MCF 10A (cell line): ENCODE results near the gene INPP5E. TPM values are rescaled to one million over a fixed set of nuclear protein-coding genes. Genes with fewer than 3 reads are reported as not detected.

Source experiments
- BruUV-seq: library from RNA; stranded (reverse); fragments of 400-500 nt; replicated peaks from 2 replicates; lab custom pipeline; 2021; lab: Mats Ljungman, UMichigan
- CTCF ChIA-PET: fragments of 300-600 bp; sonication (Branson Sonifier 250); formaldehyde crosslinking; extraction: SDS; loops from one replicate; lab custom pipeline; 2021; ENCODE audit warnings: antibody characterized with exemption, inconsistent platforms; lab: Yijun Ruan, JAX
- POLR2A ChIA-PET: fragments of 300-600, 350-650 bp; sonication (Branson Sonifier 250); formaldehyde crosslinking; extraction: SDS; loops from one replicate; lab custom pipeline; 2020; ENCODE audit warnings: antibody characterized with exemption, inconsistent platforms; lab: Yijun Ruan, JAX
- DNase-seq: peaks from one replicate; pipeline ENCODE4 v3.0.0-alpha.2; 2018; ENCODE audit not compliant: unreplicated experiment
- H3K27ac Mint-ChIP-seq: one replicate; pipeline ENCODE4 v1.8.0; 2022; ENCODE audit warnings: mild to moderate bottlenecking, low read depth, mixed read lengths; ENCODE audit not compliant: unreplicated experiment
- H3K27me3 Mint-ChIP-seq: one replicate; pipeline ENCODE4 v1.8.0; 2022; ENCODE audit warnings: mixed read lengths; ENCODE audit not compliant: insufficient read depth, unreplicated experiment
- H3K36me3 Mint-ChIP-seq: one replicate; pipeline ENCODE4 v1.8.0; 2022; ENCODE audit warnings: mild to moderate bottlenecking, moderate library complexity, mixed read lengths; ENCODE audit not compliant: insufficient read depth, unreplicated experiment
- H3K4me1 Mint-ChIP-seq: one replicate; pipeline ENCODE4 v1.8.0; 2022; ENCODE audit warnings: mixed read lengths; ENCODE audit not compliant: insufficient read depth, unreplicated experiment
- H3K4me3 Mint-ChIP-seq: one replicate; pipeline ENCODE4 v1.8.0; 2022; ENCODE audit warnings: mild to moderate bottlenecking, moderate library complexity, mixed read lengths; ENCODE audit not compliant: unreplicated experiment
- H3K9me3 Mint-ChIP-seq: one replicate; pipeline ENCODE4 v1.8.0; 2022; ENCODE audit warnings: mixed read lengths; ENCODE audit not compliant: unreplicated experiment
- intact Hi-C: fragments of 100-400 bp; cut with micrococcal nuclease; formaldehyde crosslinking; loops from 2 replicates; pipeline ENCODE4 v1.14.1; 2022
- total RNA-seq: library from RNA; stranded (reverse); gene quantifications from 2 replicates; pipeline ENCODE4 v1.2.3, GENCODE V29; 2022
- TF ChIP-seq, protein P1 (sequence below): fragments of 200-600 bp; IDR thresholded peaks from one replicate; pipeline ENCODE4 v1.8.0; 2022; ENCODE audit warnings: antibody characterized with exemption, mild to moderate bottlenecking; ENCODE audit not compliant: unreplicated experiment

The INPP5E gene
- total RNA-seq, 1 experiment from 2014 or later = 16.3 TPM

DNA sequence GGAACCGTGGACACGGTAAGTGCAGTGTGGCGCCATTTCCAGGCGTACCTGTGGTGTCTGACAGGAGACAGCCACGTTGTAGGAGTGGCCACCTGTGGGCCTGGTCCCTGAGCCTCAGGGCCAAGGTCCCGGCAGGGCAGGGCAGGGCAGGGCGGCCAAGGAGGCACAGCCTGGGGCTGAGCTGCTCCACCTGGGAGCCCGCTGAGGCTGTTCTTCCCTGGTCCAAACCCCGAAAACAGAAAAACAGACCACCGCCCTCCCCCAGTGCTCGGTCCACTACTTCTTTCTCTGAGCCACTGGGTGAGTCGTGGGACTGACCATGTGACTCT is 20.6 kb downstream of the INPP5E start:
- peaks cover 92% of the 10 kb centered on the region for H3K36me3 Mint-ChIP-seq
- H3K9me3 Mint-ChIP-seq = no peaks in the 10 kb centered on the region
- CTCF ChIA-PET = interaction anchor here (0.7 kb wide), 2 partner anchors 206 to 509 kb away, joined by 3 read pairs; no protein-coding TSS in a partner anchor
- no peaks in the 10 kb centered on the region for H3K4me1 Mint-ChIP-seq
- intact Hi-C loops = no loop called here
- no peaks in the 10 kb centered on the region for H3K27me3 Mint-ChIP-seq
- POLR2A ChIA-PET = interaction anchor here (1.6 kb wide), 1 partner anchor 8 kb away, joined by 8 read pairs; the partner anchor contains the start of genes ENTR1 and PMPCA
- no peak overlapping the region for H3K4me3 Mint-ChIP-seq
- H3K27ac Mint-ChIP-seq = no peak overlapping the region
- TF ChIP-seq, protein P1, sequence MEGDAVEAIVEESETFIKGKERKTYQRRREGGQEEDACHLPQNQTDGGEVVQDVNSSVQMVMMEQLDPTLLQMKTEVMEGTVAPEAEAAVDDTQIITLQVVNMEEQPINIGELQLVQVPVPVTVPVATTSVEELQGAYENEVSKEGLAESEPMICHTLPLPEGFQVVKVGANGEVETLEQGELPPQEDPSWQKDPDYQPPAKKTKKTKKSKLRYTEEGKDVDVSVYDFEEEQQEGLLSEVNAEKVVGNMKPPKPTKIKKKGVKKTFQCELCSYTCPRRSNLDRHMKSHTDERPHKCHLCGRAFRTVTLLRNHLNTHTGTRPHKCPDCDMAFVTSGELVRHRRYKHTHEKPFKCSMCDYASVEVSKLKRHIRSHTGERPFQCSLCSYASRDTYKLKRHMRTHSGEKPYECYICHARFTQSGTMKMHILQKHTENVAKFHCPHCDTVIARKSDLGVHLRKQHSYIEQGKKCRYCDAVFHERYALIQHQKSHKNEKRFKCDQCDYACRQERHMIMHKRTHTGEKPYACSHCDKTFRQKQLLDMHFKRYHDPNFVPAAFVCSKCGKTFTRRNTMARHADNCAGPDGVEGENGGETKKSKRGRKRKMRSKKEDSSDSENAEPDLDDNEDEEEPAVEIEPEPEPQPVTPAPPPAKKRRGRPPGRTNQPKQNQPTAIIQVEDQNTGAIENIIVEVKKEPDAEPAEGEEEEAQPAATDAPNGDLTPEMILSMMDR = no peak
- BruUV-seq = no TSS peak
- no peak for DNase-seq

DNA sequence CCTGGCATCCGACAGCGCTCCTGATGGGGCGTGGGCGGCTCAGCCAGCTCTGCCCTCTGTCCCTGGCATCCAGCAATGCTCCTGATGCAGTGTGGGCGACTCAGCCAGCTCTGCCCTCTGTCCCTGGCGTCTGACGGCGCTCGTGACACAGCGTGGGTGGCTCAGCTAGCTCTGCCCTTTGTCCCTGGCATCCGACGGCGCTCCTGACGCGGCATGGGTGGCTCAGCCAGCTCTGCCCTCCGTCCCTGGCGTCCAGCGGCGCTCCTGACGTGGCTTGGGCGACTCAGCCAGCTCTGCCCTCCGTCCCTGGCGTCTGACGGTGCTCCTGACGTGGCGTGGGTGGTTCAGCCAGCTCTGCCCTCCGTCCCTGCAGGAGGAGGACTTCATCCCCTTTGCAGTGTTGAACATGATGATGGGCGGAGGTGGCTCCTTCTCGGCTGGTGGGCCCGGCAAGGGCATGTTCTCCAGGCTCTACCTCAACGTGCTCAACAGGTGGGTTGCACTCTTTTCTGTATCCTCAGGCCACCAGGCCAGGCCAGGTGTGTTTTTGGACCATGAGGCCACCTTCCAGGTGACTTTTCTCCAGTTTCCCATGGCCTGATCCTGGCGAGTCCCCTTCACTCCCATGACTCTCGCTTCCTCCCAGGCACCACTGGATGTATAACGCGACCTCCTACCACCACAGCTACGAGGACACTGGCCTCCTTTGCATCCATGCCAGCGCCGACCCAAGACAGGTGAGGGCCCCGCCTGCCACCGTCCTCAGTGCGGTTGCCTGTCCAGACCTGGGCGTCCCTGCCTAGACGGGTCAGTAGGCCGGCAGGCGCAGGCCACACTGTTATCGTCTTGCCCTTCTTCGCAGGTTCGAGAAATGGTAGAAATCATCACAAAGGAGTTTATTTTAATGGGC is 21.2 kb downstream of the INPP5E start:
- intact Hi-C loops = no loop called here
- TF ChIP-seq, protein P1 = no peak
- no TSS peak for BruUV-seq
- H3K4me3 Mint-ChIP-seq = no peak overlapping the region
- H3K27ac Mint-ChIP-seq = no peak overlapping the region
- ChIA-PET CTCF (interaction anchor here (0.8 kb wide), 1 partner anchor 22 kb away, joined by 3 read pairs; no protein-coding TSS in a partner anchor), POLR2A (interaction anchor here (1.6 kb wide), 1 partner anchor 8 kb away, joined by 8 read pairs; the partner anchor contains the start of genes ENTR1 and PMPCA)
- H3K9me3 Mint-ChIP-seq = no peaks in the 10 kb centered on the region
- H3K27me3 Mint-ChIP-seq = no peaks in the 10 kb centered on the region
- H3K4me1 Mint-ChIP-seq = no peaks in the 10 kb centered on the region
- no peak for DNase-seq
- H3K36me3 Mint-ChIP-seq = peaks cover 92% of the 10 kb centered on the region

DNA sequence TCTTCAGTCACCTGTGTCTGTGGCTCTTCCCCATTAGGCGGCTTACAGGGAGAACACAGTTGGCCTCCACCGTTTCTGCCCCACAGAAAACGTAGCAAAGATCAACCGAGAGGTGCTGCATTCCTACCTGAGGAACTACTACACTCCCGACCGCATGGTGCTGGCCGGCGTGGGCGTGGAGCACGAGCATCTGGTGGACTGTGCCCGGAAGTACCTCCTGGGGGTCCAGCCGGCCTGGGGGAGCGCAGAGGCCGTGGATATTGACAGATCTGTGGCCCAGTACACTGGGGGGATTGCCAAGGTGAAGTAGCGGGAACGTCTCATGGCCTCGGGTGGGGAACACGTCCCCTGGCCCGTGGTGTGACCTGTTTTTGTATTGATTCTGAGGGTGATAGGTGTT is 22.7 kb downstream of the INPP5E start:
- TF ChIP-seq, protein P1 = no peak

DNA sequence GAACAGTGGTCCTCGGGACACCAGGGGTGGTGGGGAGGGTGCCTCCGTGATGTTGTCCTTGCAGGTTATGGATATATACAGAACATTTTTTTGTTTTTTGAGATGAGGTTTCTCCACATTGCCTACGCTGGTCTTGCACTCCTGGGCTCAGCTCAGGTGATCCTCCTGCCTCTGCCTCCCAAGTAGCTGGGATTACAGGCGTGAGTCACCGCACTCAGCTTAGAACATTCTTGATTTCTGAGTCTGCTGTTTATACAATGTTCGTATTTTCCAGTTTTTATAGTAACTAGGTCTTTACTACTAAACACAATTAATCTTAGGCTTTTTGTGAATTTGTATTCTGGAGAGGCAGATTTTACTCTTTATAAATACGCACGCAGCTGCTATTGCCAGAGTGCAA is 23.2 kb downstream of the INPP5E start:
- peaks cover 91% of the 10 kb centered on the region for H3K36me3 Mint-ChIP-seq
- H3K27ac Mint-ChIP-seq = no peak overlapping the region
- TF ChIP-seq, protein P1 = no peak
- H3K4me3 Mint-ChIP-seq = no peak overlapping the region
- ChIA-PET CTCF (no interaction called here), POLR2A (interaction anchor here (0.7 kb wide), 1 partner anchor 60 kb away, joined by 3 read pairs; no protein-coding TSS in a partner anchor)
- intact Hi-C loops = no loop called here
- no peaks in the 10 kb centered on the region for H3K9me3 Mint-ChIP-seq
- BruUV-seq = no TSS peak
- no peaks in the 10 kb centered on the region for H3K27me3 Mint-ChIP-seq
- no peak for DNase-seq
- peaks cover 7% of the 10 kb centered on the region for H3K4me1 Mint-ChIP-seq

More for the DNA sequence above, 22.7 kb downstream of the INPP5E start:
- Mint-ChIP-seq H3K27ac (no peak overlapping the region), H3K36me3 (peaks cover 92% of the 10 kb centered on the region), H3K27me3 (no peaks in the 10 kb centered on the region), H3K4me1 (peaks cover 2% of the 10 kb centered on the region), H3K9me3 (no peaks in the 10 kb centered on the region), H3K4me3 (no peak overlapping the region)
- ChIA-PET POLR2A (interaction anchor here (0.7 kb wide), 1 partner anchor 60 kb away, joined by 3 read pairs; no protein-coding TSS in a partner anchor), CTCF (no interaction called here)
- BruUV-seq = no TSS peak
- no peak for DNase-seq
- intact Hi-C loops = no loop called here
